NCI-H1930 (cell line): ENCODE measurements around the gene TOR4A.

Experiments
- DNase-seq, 2 experiments: peaks; one replicate each; lab custom pipeline; 2025; lab: John Stamatoyannopoulos, UW

TOR4A gene

DNA sequence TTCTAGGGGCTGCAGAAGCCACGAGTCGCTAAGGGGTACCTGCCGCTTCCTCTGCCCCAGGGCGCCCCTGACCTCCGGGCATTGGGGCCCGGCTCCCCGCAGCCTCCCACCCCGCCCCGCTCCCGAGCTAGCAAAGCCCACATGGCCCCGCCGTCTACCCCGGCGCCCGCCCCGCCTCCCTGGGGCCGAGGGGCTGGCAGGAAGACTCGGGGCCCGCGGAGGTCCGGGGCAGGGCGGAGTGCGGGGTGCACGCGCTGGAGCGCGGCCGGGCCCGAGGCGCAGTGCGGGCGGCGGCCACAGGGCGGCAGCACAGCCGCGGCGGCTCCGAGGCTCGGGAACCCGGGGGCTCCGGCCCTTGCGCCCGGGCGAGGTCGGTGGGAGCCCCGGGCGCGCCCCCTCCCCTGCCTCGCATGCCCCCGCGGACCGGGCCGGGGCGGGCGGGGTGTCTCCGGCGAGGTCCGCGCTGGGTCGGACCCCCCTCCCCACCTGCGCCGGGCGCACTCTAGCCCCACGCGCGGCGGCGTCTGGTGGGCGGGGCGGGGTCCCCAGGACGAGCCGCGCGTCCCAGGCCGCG is 17.8 kb downstream of the TOR4A start:
- no peak for DNase-seq

GRCh38 chr9:137295849-137296669 is 18.5 kb downstream of the TOR4A start:
- no peak for DNase-seq

GRCh38 chr9:137296670-137297664 is 19.4 kb downstream of the TOR4A start:
- DNase-seq, result no peak

GRCh38 chr9:137297966-137298365 is 20.4 kb downstream of the TOR4A start:
- no peak for DNase-seq

DNA sequence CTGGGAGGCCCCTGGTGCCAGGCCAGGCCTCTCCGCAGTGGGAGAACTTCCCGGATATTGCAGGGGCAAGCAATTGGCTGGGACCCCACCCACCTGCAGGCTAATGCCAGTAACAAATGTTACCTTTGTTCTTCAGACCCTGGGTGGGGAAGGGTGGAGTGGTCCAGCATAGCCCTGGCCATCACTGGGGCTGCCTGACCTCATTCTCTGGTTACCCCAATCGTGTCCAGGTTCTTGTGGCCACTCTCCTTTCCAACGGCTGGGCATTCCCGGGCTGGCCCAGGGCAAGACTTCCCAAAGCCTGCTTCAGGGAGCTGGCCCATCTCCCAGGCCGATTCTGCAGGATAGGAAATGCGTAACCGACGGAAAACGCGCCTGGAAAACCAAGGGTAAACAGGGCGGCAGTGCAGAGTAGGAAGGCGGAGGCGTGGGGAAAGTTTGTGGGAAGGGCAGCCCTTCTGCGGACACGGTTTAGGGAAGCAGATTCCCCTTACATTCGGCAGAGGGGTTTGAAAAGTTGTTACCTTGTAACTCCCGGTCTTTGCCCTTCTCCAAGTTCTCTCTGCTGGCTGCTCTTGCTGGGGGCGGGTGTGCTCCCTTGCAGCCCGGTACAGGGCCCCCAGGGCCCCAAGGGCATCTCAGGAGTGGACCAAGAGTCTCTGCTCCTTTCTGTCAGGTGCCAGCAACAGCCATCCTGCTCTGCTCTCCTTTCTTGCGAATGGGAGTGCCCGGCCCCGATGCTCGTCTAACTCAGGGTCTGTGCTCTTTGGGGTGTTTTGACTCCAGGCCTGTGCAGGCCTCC is 21.1 kb downstream of the TOR4A start:
- no peak for DNase-seq

- DNase-seq, result no peak
These were observed 21.7 kb downstream of the TOR4A start for GRCh38 chr9:137299203-137299565.

- no peak for DNase-seq
These were observed 22.4 kb downstream of the TOR4A start for GRCh38 chr9:137299938-137300337.

DNA sequence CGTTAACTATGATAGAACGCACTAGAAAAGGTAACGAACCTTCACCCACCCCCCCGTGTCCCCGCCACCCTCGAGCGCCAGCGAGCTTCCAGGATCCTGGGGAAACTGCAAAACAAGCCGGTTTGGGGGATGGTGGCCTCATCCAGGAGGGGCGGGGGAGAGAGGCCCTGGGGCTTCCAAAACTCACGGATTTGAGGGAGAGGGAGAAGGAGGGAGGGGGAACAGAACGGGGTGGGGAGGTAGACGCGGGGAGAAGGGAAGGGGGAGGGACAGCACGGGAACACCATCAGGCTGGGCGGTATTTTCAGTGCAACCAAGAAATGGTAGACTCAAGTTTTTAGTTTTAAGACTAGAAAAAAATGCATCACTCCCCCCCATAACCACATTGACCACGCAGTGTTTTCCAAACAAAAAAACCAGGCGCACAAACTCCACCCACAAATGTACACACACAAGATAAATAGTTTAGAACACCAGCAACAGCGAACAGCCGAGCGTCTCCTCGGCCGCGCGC is 23.1 kb downstream of the TOR4A start:
- no peak for DNase-seq

DNA sequence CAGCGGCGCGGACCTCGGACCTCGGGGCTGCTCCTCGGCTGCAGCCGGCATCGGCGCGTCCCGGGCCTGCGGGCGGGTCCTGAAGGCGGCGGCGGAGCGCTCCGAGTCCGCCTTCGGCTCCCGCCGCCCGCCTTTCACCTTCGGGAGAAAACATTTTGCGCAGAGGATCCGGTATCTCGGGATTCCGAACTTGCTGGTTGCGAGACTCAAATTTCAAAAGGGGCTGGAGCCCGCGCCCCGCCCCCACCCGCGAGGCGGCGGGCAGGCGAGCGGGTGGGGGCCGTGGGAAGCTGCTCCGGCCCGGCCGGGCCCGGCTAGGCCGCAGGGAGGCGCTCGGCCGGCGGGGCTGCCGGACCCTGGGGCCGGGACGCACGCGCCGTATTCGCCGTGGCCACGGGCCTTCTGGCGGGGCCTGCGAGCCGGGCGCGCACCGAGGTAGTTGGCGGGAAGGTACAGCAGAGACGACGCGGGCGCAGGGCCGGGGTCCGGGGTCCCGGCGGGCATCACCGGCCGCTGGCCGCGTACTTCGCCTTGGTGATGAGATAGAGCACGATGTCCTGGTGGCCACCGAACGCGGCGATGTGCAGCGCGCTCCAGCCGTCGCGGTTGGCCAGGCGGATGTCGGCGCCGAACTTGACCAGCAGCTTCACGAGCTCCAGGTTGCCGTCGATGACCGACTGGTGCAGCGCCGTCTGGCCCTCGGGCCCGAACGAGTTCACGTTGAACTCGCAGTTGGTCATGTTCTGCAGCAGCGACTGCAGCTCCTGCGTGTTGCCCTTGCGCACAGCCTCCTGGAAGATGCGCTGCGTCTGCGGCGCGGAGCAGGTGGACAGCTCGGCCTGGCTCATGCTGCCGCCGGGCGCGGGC is 23.8 kb downstream of the TOR4A start:
- DNase-seq, result peak in 1 of 2 experiments; percentile 68

DNA sequence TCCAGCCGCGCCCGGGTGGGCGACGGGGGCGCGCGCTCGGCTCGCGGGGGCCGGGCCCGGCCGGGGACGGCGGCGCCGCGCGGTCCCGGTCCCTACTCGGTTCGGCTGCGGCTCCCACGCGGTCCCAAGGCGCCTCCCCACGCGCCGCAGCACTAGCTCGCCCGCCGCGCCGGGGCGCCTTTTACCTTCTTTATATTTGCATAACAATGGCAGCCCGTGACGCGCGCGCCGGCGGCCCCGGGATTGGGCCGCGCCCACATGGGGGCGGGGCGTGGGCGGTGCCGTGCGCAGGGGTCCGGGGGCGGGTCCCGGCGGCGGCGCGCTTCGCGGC is 24.6 kb downstream of the TOR4A start, which contains the start of gene NRARP:
TSS of gene NRARP (minus strand) at position 154 of the 331 bp plus-strand sequence. CDS start 343 bp downstream, outside the sequence.
- DNase-seq, result peak; percentile 71 to 95

GRCh38 chr9:137302449-137303150 is 25.1 kb downstream of the TOR4A start:
- DNase-seq, result peak in 1 of 2 experiments; percentile 69

GRCh38 chr9:137303151-137303892 is 25.8 kb downstream of the TOR4A start:
- no peak for DNase-seq

DNA sequence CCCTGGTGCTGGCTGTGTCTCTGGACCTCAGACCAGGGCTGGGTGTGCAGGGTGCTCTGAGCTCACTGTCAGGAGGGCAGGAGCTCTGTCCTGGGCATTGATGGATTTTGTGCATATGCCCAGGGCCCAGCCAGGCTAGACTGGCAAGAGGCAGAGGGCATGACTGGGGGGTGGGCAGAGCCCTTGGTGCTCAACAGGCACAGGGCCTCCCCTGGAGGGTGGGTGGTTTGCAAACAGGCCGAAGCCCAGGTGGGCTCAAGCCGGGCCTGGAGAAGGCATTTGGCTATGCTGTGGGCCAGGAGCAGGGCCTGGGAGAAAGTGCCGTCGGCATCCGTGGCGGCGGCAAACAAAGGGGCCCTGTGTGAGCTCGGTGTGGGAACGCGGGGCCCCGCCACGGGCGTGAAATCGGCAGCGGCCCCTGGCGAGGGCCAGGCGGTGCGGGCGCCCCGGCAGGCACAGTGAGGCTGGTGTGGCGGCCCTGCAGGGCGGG is 26.4 kb downstream of the TOR4A start:
- no peak for DNase-seq

GRCh38 chr9:137304383-137305059 is 27.0 kb downstream of the TOR4A start:
- DNase-seq, result no peak

DNA sequence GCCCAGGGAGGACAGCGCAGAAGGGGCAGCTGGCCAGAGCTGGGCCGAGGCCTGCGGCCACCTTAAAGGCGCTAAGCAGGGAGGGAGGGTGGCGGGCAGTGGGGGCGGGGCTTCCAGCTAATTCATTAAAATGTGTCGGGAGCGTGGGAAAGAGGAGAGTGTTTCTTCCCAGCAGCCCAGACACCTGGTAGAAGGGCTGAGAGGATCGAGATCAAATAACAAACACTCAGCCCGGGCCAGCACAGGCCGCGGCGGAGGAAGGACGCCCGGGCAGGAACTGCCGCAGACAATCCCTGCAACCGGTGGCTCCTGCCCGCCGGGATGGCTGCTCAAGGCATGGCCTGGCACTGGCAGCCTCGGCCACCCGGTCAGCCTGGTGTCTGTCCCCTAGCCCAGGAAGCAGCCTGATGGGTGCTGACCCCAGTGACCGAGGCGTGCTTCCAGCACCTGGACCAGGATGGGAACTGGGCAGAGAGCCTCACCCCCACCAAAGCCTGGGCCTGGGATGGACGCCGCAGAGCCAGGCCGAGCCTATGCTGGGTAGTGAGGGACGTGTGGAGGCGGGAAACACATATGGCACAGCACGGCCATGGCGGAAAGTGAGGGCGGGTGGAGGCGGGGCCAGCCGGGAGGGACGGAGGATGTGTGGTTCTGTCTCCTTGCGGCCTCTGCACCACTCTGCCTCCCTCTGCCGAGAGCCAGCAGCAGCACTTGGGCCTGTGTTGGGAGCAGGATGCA is 27.7 kb downstream of the TOR4A start:
- no peak for DNase-seq

- DNase-seq, result no peak
These were observed 28.2 kb downstream of the TOR4A start for GRCh38 chr9:137305798-137306065.

- DNase-seq, result no peak
These were observed 28.7 kb downstream of the TOR4A start for GRCh38 chr9:137306066-137306849.
